Lung (tissue), 12 donors: ENCODE measurements around the gene USP48. TPM values are rescaled to one million over a fixed set of nuclear protein-coding genes. Genes with fewer than 3 reads are reported as not detected.
"Not testable (repeated sequence)": the region's sequence is repeated elsewhere in the genome, so short reads cannot be mapped to it uniquely, and the experiment has no call there.

Experiments used
- ATAC-seq: fragments of 200-7000 bp; cut with Tn5 transposase; one replicate; pipeline ENCODE4 v1.9.1; 2020; ENCODE audit warnings: moderate number of reproducible peaks; ENCODE audit not compliant: insufficient read depth, low FRiP score
- DNase-seq, 3 donors: peaks; one replicate each; pipeline ENCODE4 v3.0.0-alpha.2; 2013 to 2017
- H3K27ac ChIP-seq, 2 donors: one replicate each; pipeline ENCODE4 v1.5.1; 2013; ENCODE audit warnings: mild to moderate bottlenecking in 2 of 2, moderate library complexity in 2 of 2, control low read depth in 1 of 2, inconsistent platforms in 1 of 2, low read depth in 1 of 2, low read length in 1 of 2
- H3K27me3 ChIP-seq, 3 donors: one replicate each; pipeline ENCODE4 v1.5.1; 2013; ENCODE audit warnings: low read length in 2 of 3; ENCODE audit not compliant: control insufficient read depth in 3 of 3, insufficient read depth in 3 of 3
- H3K36me3 ChIP-seq, 4 donors: one replicate each; pipeline ENCODE4 v1.5.1; 2013; ENCODE audit warnings: low read length in 4 of 4, mild to moderate bottlenecking in 1 of 4, moderate library complexity in 1 of 4; ENCODE audit not compliant: control insufficient read depth in 4 of 4, insufficient read depth in 4 of 4
- H3K4me1 ChIP-seq, 5 donors: one replicate each; pipeline ENCODE4 v1.5.1; 2013; ENCODE audit warnings: low read length in 5 of 5, mild to moderate bottlenecking in 2 of 5, moderate library complexity in 1 of 5; ENCODE audit not compliant: control insufficient read depth in 5 of 5, insufficient read depth in 5 of 5
- H3K4me3 ChIP-seq: one replicate; pipeline ENCODE4 v1.5.1; 2013; ENCODE audit warnings: mild to moderate bottlenecking, control low read depth, moderate library complexity
- H3K9ac ChIP-seq, 2 donors: one replicate each; pipeline ENCODE4 v1.5.1; 2013; ENCODE audit warnings: low read length in 2 of 2, control low read depth in 1 of 2; ENCODE audit not compliant: insufficient read depth in 1 of 2
- H3K9me3 ChIP-seq, 4 donors: one replicate each; pipeline ENCODE4 v1.5.1; 2013; ENCODE audit warnings: low read length in 3 of 4, mild to moderate bottlenecking in 1 of 4, moderate library complexity in 1 of 4; ENCODE audit not compliant: control insufficient read depth in 4 of 4, insufficient read depth in 3 of 4
- WGBS, 2 donors: extraction: QIAGEN DNeasy Blood & Tissue Kit; methylation state at CpG; one replicate each; pipeline ENCODE4 v1.1.7; 2013; 5-methylcytosine and 5-hydroxymethylcytosine counted together
- polyA plus RNA-seq, 2 donors: library from polyadenylated mRNA; stranded (reverse); fragments of 200-250 nt; gene quantifications; one replicate each; pipeline ENCODE4 v1.2.1, GENCODE V29; 2013
- total RNA-seq, 2 donors: library from RNA; depleted of rRNA in 1 of 2; stranded (reverse); fragments of >200 nt in 1 of 2; gene quantifications; one replicate each; pipeline ENCODE4 v1.2.1, GENCODE V29; 2014 to 2021
- TF ChIP-seq, protein P1 (sequence below): IDR thresholded peaks from 2 replicates; pipeline ENCODE4 v1.5.1; 2012; ENCODE audit warnings: mild to moderate bottlenecking; ENCODE audit errors: control extremely low read depth, extremely low read depth
- donor health status: control.
- donor health status: control.
- donor health status: Bipolar disorder and iron deficiency.
- donor health status: healthy.
- donor health status: DM: yes; HTN: yes; CAD: no.

The USP48 gene
- total and polyA plus RNA-seq, 4 donors: 15.6 to 107 (median 33.5) TPM

DNA sequence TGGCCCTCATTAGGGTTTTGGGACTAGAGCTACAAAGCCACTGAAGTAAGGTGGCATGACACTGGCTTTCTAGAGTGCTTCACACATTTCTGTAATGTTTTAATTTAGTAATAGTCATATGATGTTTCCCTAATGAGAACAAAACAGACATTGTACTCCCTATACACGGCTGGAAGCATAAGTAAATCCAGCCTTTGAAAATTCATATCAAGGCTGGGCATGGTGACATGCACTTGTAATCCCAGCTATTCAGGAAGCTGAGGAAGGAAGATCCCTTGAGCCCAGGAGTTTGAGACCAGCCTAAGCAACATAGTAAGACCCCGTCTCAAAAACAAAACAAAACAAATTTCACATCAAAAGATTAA lies 7.4 kb downstream of the USP48 start:
- Histone ChIP-seq H3K4me3 (no peak overlapping the region), H3K27ac (no peak overlapping the region), H3K36me3 (no peaks in the 10 kb centered on the region), H3K9me3 (no peaks in the 10 kb centered on the region), H3K9ac (no peak overlapping the region), H3K27me3 (no peaks in the 10 kb centered on the region), H3K4me1 (peaks cover 0 to 6% (median 4%) of the 10 kb centered on the region in 5 donors)
- no peak for ATAC-seq
- TF ChIP-seq, protein P1, sequence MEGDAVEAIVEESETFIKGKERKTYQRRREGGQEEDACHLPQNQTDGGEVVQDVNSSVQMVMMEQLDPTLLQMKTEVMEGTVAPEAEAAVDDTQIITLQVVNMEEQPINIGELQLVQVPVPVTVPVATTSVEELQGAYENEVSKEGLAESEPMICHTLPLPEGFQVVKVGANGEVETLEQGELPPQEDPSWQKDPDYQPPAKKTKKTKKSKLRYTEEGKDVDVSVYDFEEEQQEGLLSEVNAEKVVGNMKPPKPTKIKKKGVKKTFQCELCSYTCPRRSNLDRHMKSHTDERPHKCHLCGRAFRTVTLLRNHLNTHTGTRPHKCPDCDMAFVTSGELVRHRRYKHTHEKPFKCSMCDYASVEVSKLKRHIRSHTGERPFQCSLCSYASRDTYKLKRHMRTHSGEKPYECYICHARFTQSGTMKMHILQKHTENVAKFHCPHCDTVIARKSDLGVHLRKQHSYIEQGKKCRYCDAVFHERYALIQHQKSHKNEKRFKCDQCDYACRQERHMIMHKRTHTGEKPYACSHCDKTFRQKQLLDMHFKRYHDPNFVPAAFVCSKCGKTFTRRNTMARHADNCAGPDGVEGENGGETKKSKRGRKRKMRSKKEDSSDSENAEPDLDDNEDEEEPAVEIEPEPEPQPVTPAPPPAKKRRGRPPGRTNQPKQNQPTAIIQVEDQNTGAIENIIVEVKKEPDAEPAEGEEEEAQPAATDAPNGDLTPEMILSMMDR: no peak
- DNase-seq: no peak
- WGBS, 2 donors: 37 to 49% methylated on average over 2 of the region's 2 CpGs

DNA sequence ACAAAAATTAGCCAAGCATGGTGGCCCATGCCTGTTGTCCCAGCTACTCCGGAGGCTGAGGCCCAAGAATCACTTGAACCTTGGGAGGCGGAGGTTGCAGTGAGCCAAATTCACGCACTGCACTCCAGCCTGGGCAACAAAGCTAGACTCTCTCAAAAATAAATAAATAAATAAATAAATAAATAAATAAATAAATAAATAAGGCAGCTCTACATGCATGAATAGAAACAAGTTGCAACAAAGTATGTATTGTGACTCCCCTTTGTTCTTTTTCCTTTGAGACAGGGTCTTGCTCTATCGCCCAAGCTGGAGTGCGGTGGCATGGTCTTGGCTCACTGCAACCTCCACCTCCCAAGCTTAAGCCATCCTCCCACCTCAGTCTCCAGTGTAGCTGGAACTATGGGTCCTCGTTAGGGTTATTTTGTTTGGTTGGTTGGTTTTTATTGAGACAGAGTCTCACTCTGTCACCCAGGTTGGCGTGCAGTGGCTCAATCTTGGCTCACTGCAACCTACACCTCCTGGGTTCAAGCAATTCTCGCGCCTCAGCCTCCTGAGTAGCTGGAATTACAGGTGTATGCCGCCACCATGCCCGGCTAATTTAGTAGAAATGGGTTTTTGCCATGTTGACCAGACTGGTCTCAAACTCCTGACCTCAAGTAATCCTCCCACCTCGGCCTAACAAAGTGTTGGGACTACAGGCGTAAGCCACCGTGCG lies 8.0 kb downstream of the USP48 start:
- ATAC-seq (no peak), DNase-seq (no peak)
- TF ChIP-seq, protein P1: no peak
- H3K4me1 ChIP-seq: peaks cover 0 to 5% (median 4%) of the 10 kb centered on the region in 5 donors
- H3K4me3 ChIP-seq: no peak overlapping the region
- WGBS, 2 donors: 94 to 96% methylated on average over 15 of the region's 15 CpGs
- H3K27ac ChIP-seq: no peak overlapping the region
- no peak overlapping the region for H3K9ac ChIP-seq
- H3K36me3 ChIP-seq: no peaks in the 10 kb centered on the region
- H3K9me3 ChIP-seq: no peaks in the 10 kb centered on the region
- no peaks in the 10 kb centered on the region for H3K27me3 ChIP-seq

DNA sequence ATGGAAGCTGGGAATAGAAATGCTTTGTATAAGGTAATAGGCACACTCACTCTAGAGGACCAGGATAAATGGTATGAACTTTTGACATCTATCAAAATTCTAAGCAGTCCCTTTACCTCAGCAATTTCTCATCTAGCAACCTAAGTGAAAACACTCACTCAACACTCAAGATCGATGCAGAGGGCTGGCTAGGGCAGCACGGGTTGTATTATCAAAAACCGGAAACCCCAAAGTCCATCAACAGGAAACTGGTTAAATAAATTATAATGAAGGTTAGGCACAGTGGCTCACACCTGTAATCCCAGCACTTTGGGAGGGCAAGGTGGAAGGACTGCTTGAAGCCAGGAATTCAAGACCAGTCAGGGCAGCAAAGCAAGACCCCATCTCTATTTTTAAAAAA lies 9.4 kb downstream of the USP48 start:
- no peak for ATAC-seq
- WGBS, 2 donors: 20 to 32% methylated on average over 3 of the region's 3 CpGs
- H3K4me1 ChIP-seq: peaks cover 0 to 5% (median 4%) of the 10 kb centered on the region in 5 donors

DNA sequence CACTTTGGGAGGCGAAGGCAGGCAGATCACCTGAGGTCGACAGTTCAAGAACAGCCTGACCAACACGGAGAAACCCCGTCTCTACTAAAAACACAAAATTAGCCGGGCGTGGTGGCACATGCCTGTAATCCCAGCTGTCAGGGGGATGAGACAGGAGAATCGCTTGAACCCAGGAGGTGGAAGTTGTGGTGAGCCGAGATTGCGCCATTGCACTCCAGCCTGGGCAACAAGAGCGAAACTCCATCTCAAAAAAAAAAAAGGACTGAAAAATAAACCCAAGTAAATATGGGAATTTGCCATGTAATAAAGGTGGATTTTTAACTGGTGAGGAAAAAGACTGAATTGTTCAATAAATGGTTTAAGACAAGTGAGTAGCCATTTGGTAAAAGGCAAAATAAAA lies 11.3 kb downstream of the USP48 start:
- not testable (repeated sequence) for H3K9me3 ChIP-seq, H3K27ac ChIP-seq, ATAC-seq, H3K36me3 ChIP-seq, H3K4me1 ChIP-seq, H3K4me3 ChIP-seq, H3K27me3 ChIP-seq, H3K9ac ChIP-seq, DNase-seq
- WGBS, 2 donors: 35 to 74% methylated on average over 10 of the region's 10 CpGs

More for the DNA sequence above, 9.4 kb downstream of the USP48 start:
- Histone ChIP-seq H3K27ac (peak overlapping the region in 1 of 2 donors; percentile 59), H3K36me3 (no peaks in the 10 kb centered on the region), H3K27me3 (no peaks in the 10 kb centered on the region), H3K4me3 (no peak overlapping the region), H3K9me3 (no peaks in the 10 kb centered on the region), H3K9ac (no peak overlapping the region)
- TF ChIP-seq, protein P1: no peak
- no peak for DNase-seq

DNA sequence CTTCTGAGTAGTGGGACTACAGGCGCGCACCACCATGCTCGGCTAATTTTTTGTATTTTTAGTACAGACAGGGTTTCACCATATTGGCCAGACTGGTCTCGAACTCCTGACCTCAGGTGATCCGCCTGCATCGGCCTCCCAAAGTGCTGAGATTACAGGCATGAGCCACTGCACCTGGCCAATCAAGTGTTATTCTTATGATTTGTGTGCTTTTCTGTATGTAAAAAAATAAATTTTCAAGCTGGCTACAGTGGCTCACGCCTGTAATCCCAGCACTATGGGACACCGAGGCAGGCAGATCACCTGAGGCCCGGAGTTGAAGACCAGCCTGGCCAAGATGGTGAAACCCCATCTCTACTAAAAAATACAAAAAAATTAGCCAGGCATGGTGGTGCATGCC lies 12.3 kb downstream of the USP48 start:
- H3K9me3 ChIP-seq, H3K27ac ChIP-seq, H3K9ac ChIP-seq, ATAC-seq, H3K4me3 ChIP-seq, H3K27me3 ChIP-seq, H3K36me3 ChIP-seq, H3K4me1 ChIP-seq, DNase-seq: not testable (repeated sequence)
- WGBS, 2 donors: 90 to 98% methylated on average over 9 of the region's 9 CpGs
